ENCODE measurements around the gene JTB. TPM values are rescaled to one million over a fixed set of nuclear protein-coding genes. Genes with fewer than 3 reads are reported as not detected.

The JTB gene
- total RNA-seq, 2 donors from 2014 or later, result 151 to 177 TPM

- peaks cover 20% of the 10 kb centered on the region for H3K4me1 ChIP-seq
- peaks cover 8 to 15% of the 10 kb centered on the region in 2 donors for H3K36me3 ChIP-seq (replicated peaks in 1 of 2; ENCODE audit: insufficient read depth in 1 of 2, low read depth in 2 of 2)
- H3K27ac ChIP-seq, result no peak overlapping the region
- no peaks in the 10 kb centered on the region for H3K27me3 ChIP-seq
- intact Hi-C loops (cut with DNase I), result loop anchor here (10.0 kb wide), 1 partner anchor 136 kb away; no protein-coding TSS in a partner anchor
- no peak overlapping the region for H3K4me3 ChIP-seq
- ATAC-seq (no peak), DNase-seq (no peak)
- TF ChIP-seq, protein P1, sequence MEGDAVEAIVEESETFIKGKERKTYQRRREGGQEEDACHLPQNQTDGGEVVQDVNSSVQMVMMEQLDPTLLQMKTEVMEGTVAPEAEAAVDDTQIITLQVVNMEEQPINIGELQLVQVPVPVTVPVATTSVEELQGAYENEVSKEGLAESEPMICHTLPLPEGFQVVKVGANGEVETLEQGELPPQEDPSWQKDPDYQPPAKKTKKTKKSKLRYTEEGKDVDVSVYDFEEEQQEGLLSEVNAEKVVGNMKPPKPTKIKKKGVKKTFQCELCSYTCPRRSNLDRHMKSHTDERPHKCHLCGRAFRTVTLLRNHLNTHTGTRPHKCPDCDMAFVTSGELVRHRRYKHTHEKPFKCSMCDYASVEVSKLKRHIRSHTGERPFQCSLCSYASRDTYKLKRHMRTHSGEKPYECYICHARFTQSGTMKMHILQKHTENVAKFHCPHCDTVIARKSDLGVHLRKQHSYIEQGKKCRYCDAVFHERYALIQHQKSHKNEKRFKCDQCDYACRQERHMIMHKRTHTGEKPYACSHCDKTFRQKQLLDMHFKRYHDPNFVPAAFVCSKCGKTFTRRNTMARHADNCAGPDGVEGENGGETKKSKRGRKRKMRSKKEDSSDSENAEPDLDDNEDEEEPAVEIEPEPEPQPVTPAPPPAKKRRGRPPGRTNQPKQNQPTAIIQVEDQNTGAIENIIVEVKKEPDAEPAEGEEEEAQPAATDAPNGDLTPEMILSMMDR (IDR thresholded peaks at IDR 0.05), result no peak
- no peak for TF ChIP-seq POLR2A (IDR thresholded peaks at IDR 0.05)
- H3K9me3 ChIP-seq, result no peaks in the 10 kb centered on the region
- 85 to 91% methylated on average over 6 to 7 of the region's 8 CpGs for WGBS, 2 donors
Measured at GRCh38 chr1:153940756-153941155, 36.7 kb downstream of the JTB start.

DNA sequence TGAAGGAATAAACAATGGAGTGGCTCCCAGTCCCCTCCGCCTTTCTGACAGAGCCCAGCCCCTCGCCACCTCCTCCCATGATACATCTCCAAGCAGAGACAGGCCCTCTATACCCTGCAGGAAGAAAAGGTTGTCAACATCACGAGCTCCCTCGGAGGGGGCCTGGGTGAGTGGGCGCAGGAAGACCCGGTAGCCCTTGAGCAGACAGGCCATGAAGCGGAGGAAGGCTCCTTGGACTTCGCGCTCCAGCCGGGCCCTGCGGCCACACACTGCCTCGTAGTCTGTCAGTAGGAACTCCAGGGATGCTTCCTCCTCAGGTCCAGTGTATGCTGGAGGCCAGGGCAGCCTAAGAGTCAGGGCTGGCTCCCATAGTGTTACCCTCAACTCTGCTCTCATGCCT lies 38.0 kb downstream of the JTB start:
- DNase-seq (no peak), ATAC-seq (no peak)
- Histone ChIP-seq H3K27ac (no peak overlapping the region), H3K36me3 (replicated peaks in 1 of 2; ENCODE audit: insufficient read depth in 1 of 2, low read depth in 2 of 2) (peaks cover 8 to 15% of the 10 kb centered on the region in 2 donors), H3K9me3 (no peaks in the 10 kb centered on the region), H3K4me3 (no peak overlapping the region), H3K27me3 (no peaks in the 10 kb centered on the region), H3K4me1 (peaks cover 8% of the 10 kb centered on the region)
- WGBS, 2 donors, result 92 to 96% methylated on average over 7 to 12 of the region's 12 CpGs
- intact Hi-C loops (cut with DNase I), result no loop called here
- no peak for TF ChIP-seq POLR2A (IDR thresholded peaks at IDR 0.05)
- TF ChIP-seq, protein P1 (IDR thresholded peaks at IDR 0.05), result no peak

GRCh38 chr1:153938996-153939395 lies 38.5 kb downstream of the JTB start:
- intact Hi-C loops (cut with DNase I), result no loop called here
- peaks cover 8 to 17% of the 10 kb centered on the region in 2 donors for H3K36me3 ChIP-seq (replicated peaks in 1 of 2; ENCODE audit: insufficient read depth in 1 of 2, low read depth in 2 of 2)
- no peaks in the 10 kb centered on the region for H3K9me3 ChIP-seq
- H3K27me3 ChIP-seq, result no peaks in the 10 kb centered on the region
- H3K4me1 ChIP-seq, result peaks cover 3% of the 10 kb centered on the region
- H3K4me3 ChIP-seq, result no peak overlapping the region
- TF ChIP-seq, protein P1 (IDR thresholded peaks at IDR 0.05), result no peak
- no peak for TF ChIP-seq POLR2A (IDR thresholded peaks at IDR 0.05)
- H3K27ac ChIP-seq, result no peak overlapping the region
- ATAC-seq (no peak), DNase-seq (no peak)
- 72 to 88% methylated on average over 2 to 3 of the region's 3 CpGs for WGBS, 2 donors

GRCh38 chr1:153937331-153937730 lies 40.1 kb downstream of the JTB start:
- Histone ChIP-seq H3K9me3 (no peaks in the 10 kb centered on the region), H3K27ac (no peak overlapping the region), H3K36me3 (replicated peaks in 1 of 2; ENCODE audit: insufficient read depth in 1 of 2, low read depth in 2 of 2) (peaks cover 8 to 26% of the 10 kb centered on the region in 2 donors), H3K27me3 (no peaks in the 10 kb centered on the region), H3K4me3 (no peak overlapping the region), H3K4me1 (no peaks in the 10 kb centered on the region)
- no peak for ATAC-seq
- TF ChIP-seq, protein P1 (IDR thresholded peaks at IDR 0.05), result no peak
- no peak for TF ChIP-seq POLR2A (IDR thresholded peaks at IDR 0.05)
- DNase-seq, result no peak
- intact Hi-C loops (cut with DNase I), result no loop called here
- WGBS, 2 donors, result 96 to 97% methylated on average over 4 to 10 of the region's 10 CpGs

- Histone ChIP-seq H3K27me3 (no peaks in the 10 kb centered on the region), H3K4me3 (no peak overlapping the region), H3K4me1 (no peaks in the 10 kb centered on the region), H3K9me3 (no peaks in the 10 kb centered on the region), H3K36me3 (replicated peaks in 1 of 2; ENCODE audit: insufficient read depth in 1 of 2, low read depth in 2 of 2) (peaks cover 8 to 28% of the 10 kb centered on the region in 2 donors), H3K27ac (no peak overlapping the region)
- 90 to 96% methylated on average over 5 to 12 of the region's 12 CpGs for WGBS, 2 donors
- TF ChIP-seq, protein P1 (IDR thresholded peaks at IDR 0.05), result no peak
- no peak for TF ChIP-seq POLR2A (IDR thresholded peaks at IDR 0.05)
- intact Hi-C loops (cut with DNase I), result no loop called here
- no peak for DNase-seq
- ATAC-seq, result no peak
Measured at GRCh38 chr1:153936011-153936802, 41.3 kb downstream of the JTB start.
